NOMO-1 (cell line): ENCODE data around the gene ZNF488.
A peak's percentile ranks its signal among the peaks of the same experiment; 100 is the strongest.
"Not testable (repeated sequence)": the region's sequence is repeated elsewhere in the genome, so short reads cannot be mapped to it uniquely, and the experiment has no call there.

ENCODE experiments used
- DNase-seq, 2 experiments: peaks; one replicate each; lab custom pipeline; 2025; ENCODE audit not compliant: unreplicated experiment in 2 of 2; lab: John Stamatoyannopoulos, UW

ZNF488 gene, protein sequence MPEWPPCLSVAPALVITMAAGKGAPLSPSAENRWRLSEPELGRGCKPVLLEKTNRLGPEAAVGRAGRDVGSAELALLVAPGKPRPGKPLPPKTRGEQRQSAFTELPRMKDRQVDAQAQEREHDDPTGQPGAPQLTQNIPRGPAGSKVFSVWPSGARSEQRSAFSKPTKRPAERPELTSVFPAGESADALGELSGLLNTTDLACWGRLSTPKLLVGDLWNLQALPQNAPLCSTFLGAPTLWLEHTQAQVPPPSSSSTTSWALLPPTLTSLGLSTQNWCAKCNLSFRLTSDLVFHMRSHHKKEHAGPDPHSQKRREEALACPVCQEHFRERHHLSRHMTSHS

GRCh38 chr10:47384148-47384921 is at the start of gene ZNF488:
ZNF488 (minus strand) TSS chr10:47384293; CDS start chr10:47368829, 15,464 bp downstream.
- peak; percentile 68 to 88 for DNase-seq

DNA sequence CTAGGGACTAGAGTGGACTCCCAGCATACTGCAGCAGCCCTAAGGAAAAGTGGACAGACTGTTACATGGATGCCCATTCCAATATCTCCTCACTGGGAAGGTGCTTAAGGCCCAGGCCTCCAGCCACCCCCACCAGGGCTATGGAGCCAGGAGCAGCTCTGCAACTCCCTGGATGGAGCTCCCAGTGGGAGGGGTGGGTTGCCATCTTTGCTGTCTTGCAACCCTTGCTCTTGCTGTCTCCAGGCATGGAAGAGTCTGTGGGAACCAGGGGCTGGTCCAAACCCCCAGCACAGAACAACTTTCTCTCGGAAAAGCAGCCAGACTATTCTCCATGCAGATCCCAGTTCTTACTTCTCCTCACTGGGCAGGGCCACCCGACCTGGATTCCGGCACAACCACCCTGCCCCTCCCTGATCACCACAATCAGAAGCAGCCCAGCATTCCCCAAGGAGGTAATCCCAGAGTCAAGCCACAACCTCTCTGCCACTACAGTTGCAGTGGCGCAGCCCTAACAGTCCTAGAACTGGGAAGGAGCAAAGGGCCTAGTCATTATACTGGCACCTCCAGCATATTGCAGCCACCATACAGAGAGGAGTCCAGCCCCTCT is 41.8 kb upstream of the ZNF488 start:
- DNase-seq, result no peak

GRCh38 chr10:47424231-47424630 is 40.1 kb upstream of the ZNF488 start:
- DNase-seq, result no peak

GRCh38 chr10:47423476-47423875 is 39.4 kb upstream of the ZNF488 start:
- DNase-seq, result no peak

DNA sequence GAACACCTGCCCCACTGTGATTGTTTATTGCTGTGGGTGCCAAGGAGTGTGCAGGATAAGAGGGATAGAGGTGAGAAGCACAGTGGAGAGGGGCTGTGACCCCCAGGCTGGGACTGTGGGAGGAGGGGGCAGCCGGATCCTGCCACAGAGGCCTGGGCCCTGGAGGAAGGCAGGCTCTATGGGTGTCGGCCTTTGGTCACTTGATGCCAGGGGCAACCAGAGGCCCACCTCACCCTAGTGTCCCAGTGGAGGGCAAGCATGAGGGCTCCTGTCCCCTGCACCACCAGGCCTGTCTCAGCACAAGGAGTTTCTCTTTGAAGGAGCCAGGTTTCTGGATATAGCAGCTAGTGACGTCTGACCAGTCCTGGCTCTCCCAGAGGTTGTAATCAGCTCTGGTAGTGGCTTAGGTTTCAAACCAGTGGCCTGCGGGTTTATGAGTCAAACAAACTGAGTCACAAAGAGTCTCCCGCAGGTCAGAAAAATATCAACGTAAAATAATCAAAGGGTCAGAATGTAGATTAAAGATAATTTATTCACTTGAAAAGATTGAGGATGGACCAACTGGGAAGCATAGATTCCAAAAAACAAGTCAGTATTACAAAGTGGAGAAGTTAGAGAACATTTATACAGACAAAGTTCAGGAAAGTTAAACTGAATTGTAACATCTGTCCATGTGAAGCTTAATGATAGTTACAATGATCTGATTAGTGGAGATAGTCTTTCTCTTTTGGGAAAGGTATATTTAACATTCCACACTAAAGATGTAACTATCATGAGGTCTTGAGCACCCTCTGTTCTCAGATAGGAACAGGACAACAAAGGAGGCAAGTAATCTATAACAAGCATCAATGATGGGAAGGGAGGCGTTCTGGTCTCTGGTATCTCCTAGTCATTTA is 37.2 kb upstream of the ZNF488 start:
- DNase-seq, result no peak

GRCh38 chr10:47420305-47421056 is 36.4 kb upstream of the ZNF488 start:
- no peak for DNase-seq

DNA sequence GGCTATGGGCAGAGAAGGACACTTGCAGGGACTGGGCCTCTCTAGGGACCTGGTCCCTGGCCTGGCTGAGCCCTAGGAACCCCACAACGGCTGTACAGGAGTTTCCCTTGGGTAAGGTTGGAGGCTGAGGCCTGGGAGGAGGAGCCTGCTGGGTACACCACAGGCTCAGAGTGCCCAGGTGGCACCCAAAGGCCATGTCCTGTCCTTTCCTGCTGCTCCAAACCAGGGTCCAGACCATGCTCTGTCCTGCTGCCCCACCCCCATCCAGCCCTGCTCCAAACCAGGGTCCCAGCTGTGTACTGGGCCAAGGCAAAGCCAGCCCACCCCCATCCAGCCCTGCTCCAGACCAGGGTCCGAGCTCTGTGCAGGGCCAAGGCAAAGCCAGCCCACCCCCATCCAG is 35.3 kb upstream of the ZNF488 start:
- no peak for DNase-seq

GRCh38 chr10:47418966-47419365 is 34.9 kb upstream of the ZNF488 start:
- DNase-seq, result no peak

DNA sequence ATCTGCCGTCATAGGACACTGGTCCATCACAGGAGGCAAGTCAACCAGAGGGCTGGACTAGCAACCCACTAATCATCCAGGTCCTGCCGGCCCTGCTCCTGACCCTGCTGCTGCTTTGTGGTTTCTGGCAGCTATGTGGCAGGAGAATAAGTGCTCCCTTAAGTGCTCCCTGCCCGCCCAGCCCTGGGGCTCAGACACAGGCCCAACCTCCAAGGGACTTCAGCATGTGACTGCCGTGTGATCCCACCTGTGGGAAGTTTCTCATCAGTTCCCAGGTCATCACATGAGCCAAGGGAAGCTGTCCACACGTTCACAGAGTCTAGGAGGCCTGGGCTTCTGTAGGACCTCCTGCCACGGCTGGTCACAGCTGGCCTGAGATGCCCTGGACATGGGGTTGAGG is 34.2 kb upstream of the ZNF488 start:
- DNase-seq, result no peak

DNA sequence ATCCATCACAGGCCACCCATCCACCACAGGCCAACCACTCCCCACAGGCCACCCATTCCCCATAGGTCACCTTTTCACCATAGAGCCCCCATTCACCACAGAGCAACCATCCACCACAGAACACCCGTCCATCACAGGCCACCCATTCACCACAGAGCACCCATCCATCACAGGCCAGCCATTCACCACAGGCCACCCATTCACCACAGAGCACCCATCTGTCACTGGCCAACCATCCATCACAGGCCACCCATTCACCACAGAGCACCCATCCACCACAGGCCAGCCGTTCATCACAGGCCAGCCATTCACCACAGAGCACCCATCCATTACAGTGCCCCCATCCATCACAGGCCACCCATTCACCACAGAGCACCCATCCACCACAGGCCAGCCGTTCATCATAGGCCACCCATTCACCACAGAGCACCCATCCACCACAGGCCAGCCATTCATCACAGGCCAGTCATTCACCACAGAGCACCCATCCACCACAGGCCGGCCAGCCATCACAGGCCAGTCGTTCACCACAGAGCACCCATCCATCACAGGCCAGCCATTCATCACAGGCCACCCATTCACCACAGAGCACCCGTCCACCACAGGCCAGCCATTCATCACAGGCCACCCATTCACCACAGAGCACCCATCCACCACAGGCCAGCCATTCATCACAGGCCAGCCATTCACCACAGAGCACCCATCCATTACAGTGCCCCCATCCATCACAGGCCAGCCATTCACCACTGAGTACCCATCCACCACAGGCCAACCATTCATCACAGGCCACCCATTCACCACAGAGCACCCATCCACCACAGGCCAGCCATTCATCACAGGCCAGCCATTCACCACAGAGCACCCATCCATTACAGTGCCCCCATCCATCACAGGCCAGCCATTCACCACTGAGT is 32.5 kb upstream of the ZNF488 start:
- DNase-seq, result not testable (repeated sequence)

- no peak for DNase-seq
These were observed 31.6 kb upstream of the ZNF488 start for GRCh38 chr10:47415520-47416304.

- DNase-seq, result no peak
These were observed 30.8 kb upstream of the ZNF488 start for GRCh38 chr10:47414752-47415519.

- no peak for DNase-seq
These were observed 30.1 kb upstream of the ZNF488 start for GRCh38 chr10:47414227-47414592.

- DNase-seq, result no peak
These were observed 29.6 kb upstream of the ZNF488 start for GRCh38 chr10:47413531-47414226.

DNA sequence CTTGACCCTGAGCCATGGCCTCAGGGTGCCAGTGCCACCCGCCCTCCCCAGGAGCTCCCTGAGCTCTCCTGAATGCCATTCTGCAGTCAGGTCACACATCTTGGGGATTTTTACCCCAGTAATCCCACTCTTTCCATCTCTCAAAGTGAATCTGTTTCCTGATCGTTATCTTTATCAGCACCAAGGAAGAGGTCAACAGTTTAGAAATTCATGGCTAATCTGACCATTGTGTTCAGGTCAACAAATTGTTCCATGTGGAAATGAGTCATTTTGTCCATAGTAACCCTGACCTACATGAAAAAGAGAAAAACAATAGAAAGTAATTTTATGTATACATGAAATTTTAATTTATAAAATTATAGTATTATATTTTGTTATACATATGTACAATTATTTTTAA is 28.8 kb upstream of the ZNF488 start:
- DNase-seq, result no peak

- DNase-seq, result no peak
These were observed 28.2 kb upstream of the ZNF488 start for GRCh38 chr10:47412177-47412730.

DNA sequence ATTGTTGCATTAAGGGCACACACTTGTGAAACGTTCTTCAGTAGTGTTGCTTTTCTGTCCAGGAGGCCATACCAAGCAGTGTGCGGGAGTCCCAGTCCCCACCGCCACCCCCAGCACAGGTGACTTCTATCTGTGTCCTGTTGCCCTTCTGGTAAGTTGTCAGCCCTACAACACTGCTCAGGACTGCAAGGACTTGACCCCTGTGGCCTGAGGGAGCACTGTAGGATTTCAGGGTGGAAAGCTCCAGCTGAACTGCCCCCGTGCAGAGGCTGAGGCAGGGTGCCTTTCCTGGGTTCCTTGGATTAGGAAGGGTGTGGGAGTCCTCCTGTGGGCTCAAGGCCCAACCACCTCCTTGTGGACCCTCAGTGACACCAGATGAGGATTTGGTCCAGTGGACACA is 26.8 kb upstream of the ZNF488 start:
- DNase-seq, result no peak
